RCC 7860 (cell line): ENCODE measurements around the gene TFRC.
"Not testable (repeated sequence)": the region's sequence is repeated elsewhere in the genome, so short reads cannot be mapped to it uniquely, and the experiment has no call there.

ENCODE experiments used
- DNase-seq: peaks from one replicate; pipeline ENCODE4 v3.0.0-alpha.2; 2015; ENCODE audit warnings: low spot score
- FAIRE-seq: peaks from 2 replicates; lab custom pipeline; 2012; peaks lifted over from hg19 to GRCh38; lab: Jason Lieb, UNC

Gene TFRC

DNA sequence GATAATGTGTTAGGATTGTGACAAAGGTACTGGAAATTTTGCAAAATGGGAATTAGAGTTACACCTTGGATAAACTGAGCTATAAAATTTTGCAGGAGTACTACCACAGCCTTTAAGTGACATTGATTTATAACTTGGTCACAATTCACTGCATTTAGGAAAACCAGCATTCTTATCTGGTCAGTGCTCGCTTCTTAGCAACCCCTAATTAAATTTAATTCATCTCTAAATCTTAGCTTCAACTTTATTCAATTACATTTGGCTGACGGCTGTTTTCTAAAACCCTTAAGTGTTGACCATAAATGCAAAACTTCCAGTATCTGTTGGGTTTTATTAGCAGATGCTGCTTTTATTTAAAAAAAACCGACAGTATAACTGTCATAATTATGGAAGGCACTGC, 31.3 kb downstream of the TFRC start:
- DNase-seq (no peak), FAIRE-seq (no peak)

DNA sequence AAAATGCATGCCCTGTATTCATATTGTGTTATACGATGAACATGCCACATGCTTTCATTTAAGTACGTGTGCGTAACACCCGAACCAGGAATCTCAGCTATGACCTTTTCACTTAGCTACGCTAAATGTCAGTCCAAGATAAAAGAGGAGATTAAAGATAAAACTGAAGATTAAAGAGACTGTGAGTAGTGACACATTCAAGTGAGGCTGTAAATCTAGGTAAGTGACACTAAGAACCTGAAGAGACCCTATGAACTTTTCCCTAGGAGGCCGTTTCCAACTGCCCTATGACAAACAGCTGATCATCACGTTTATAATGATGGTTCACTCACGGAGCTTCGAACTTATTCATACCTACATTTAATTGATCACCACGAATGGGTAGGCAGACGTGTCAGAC, 32.2 kb downstream of the TFRC start:
- no peak for FAIRE-seq
- DNase-seq, result no peak

DNA sequence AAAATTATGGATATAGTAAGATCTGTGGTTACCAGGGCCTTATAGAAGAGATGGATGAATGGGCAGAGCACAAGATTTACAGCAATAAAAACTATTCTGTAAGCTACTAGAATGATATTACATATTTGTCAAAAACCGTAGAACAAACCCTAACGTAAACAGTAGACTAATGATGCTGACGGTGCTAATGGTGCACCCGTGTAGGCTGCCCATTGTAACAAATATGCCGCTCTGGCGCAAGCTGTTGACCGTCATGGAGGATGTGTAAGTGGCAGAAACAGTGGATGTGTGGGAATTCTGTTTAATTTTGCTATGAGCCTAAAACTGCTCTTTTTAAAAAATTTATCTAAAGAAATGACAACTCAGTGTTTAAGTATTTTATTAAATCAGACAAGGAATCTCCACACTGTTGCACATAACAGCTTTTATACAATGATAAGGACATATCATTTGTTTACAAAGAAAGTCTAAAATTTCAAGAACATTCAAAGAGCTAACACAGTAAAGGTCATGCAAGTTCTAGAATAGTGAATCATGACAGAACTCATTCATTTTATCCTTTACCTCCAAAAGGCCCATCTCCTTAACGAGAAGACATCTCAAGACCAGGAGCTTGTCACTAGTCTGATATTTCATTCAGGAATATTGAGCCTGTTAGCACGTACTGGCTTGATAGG, 32.8 kb downstream of the TFRC start:
- FAIRE-seq (no peak), DNase-seq (no peak)

DNA sequence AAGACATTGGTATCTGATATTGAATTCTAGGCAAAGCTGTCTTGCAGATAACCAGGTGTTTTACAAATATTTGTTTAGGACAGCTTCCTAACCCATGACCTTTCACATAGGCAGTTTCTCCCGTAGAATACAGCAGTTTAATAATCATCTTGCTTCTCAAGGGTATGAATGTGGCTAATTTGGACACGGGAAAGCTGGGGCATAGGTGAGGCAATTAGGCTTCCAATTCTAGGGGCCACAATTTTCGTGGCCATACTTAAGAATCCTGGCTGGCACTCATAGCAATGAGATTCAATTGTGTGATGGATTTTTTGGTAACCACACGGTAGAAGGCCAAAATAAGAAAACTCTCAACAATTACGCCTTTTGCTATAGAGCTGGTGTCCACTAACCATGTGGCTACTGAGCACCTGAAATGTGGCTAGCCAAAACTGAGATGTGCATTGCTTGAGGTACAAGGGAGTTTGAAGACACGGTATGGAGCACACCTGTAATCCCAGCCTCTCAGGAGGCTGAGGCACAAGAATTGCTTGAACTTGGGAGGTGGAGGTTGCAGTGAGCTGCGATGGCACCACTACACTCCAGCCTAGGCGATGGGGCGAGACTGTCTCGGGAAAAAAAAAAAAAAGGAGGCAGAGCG, 34.4 kb downstream of the TFRC start:
- DNase-seq, result no peak
- no peak for FAIRE-seq

DNA sequence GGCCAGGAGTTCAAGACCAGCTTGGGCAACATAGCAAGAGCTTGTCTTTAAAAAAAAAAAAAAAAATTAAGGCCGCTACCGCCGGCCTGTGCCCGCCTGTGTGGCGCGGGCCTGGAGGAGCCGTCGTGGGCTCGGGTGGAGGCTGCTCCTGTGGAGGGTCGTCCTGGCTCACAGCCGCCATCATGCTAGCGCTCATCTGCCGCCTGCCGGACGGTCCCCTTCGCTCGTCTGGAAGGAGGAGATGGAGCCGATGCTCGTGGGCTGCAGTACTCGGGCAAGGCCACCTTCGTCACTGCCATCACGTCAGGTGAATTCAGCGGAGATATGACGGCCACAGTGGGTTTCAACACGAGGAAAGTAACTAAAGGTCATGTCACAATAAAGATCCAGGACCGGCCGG, 37.4 kb downstream of the TFRC start:
- no peak for DNase-seq

DNA sequence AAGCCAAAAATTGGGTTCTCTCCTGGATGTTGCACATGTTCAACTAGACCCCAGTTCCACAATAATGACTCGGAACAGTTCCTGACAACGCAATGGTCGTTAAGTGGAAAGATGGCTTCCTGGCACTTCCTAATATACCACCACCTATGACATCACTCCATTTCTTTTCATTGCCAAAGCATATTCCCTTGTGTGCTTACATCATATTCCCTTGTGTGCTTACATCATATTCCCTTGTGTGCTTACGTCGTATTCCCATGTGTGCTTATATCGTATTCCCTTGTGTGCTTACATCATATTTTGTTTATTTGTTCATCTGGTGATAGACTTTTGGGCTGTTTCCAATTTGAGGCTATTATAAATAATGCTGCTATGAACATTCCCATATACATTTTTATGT, 39.2 kb downstream of the TFRC start:
- FAIRE-seq, result no peak
- DNase-seq, result no peak

More for the DNA sequence above, 37.4 kb downstream of the TFRC start:
- no peak for FAIRE-seq

GRCh38 chr3:196039359-196039758, 42.5 kb downstream of the TFRC start:
- DNase-seq, result no peak
- FAIRE-seq, result no peak

DNA sequence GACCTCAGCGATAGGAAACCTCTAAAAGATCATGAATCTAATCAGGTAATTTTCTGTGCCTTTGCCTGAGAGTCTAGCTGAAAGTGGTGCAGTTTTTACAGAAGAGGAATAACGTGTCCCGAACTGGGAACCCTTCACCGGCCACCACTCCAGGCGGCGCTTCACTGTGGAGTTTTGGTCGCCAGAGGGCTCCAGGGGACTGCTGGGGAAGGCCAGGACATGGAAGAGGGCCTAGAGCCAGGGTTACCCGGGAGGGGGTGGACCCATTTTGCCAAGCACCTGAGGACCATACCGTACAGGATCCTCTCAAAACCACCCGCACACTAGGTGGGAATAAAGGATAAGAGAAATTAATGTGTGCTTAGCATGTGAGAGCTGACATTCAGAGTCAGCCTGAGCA, 55.8 kb downstream of the TFRC start:
- not testable (repeated sequence) for FAIRE-seq, DNase-seq

DNA sequence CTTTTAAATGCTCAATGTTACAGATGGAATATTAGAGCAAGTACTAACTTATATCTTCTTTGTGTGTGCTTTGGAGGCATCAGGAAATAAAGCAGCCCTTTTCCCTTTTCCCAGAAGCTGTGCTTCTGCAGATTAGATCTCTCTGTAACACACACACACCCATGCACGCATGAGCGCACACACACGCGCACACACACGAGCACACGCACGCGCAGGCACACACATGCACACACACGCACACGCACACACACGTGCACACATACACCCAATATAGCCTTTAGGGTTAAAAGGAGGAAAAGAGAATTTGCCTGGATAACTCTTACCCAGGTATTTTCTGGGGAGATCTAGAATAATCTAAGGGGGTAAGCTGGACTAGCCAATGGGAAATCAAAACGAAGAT, 56.9 kb downstream of the TFRC start:
- FAIRE-seq (no peak), DNase-seq (no peak)

DNA sequence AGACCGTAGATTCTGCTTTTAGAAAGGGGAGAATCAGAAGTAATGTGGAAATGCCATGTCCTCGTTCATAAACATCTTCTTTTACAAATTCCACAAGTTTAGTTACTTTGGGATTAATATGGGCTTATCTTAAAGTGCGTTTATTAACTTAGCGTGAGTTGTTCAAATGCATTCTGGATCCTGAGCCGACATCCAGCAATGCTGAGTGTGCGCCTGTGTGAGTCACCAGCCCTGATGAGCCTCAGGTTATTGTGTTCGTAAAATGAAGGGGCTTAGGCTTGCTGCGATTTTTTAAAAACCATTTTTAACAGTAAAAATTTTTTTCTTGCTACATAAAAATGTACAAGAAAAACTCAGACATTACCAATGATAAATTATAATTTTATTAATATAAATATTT, 57.9 kb downstream of the TFRC start:
- FAIRE-seq, result no peak

GRCh38 chr3:196022499-196022878, 59.4 kb downstream of the TFRC start:
- not testable (repeated sequence) for FAIRE-seq

More for the DNA sequence above, 57.9 kb downstream of the TFRC start:
- DNase-seq, result no peak

DNA sequence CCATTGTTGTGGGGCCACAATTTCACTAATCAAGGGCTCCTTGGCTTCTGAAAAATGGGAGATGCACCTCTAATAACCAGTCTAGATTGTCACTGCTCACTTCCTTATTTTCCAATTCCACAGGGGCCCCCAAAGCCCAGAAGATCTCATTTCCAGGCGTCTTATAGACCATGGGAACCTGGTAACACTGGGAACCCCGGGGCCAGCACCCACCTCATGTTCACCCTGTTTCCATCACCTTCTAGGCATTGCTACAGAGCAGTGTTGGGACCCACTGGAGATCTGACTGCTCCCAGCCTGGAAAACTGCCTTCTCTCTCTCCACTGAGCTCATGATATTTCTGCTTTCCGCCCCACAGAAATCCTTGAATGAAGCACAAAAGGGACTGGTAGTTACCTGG, 61.5 kb downstream of the TFRC start:
- DNase-seq (no peak), FAIRE-seq (no peak)

More at GRCh38 chr3:196022499-196022878, 59.4 kb downstream of the TFRC start:
- DNase-seq, result not testable (repeated sequence)

DNA sequence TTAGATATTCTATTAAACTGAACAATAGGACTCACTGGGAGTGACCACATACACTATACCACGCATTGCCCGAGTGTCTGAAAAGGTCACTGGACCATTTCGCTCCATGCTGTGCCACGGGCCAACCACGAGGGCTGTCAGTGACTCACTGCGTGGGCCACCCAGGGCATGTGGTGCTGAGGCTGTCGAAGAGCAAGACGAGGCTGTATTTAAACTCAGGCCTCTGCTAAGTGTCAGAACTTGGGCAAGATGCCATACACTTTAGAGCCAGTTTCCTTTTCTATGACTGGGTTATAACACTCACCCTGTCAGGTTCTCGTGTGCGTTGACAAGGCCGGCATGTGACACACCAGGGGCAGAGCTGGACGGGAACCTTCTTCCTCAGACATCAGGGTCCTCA, 62.3 kb downstream of the TFRC start:
- DNase-seq (peak; percentile 14), FAIRE-seq (peak; percentile 55)

DNA sequence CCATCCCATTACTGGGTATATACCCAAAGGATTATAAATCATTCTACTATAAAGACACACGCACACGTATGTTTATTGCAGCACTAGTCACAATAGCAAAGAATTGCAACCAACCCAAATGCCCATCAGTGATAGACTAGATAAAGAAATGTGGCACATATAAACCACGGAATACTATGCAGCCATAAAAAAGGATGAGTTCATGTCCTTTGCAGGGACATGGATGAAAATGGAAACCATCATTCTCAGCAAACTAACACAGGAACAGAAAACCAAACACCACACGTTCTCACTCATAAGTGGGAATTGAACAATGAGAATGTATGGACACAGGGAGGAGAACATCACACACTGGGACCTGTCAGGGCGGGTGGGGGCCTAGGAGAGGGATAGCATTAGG, 63.7 kb downstream of the TFRC start:
- not testable (repeated sequence) for FAIRE-seq, DNase-seq

- peak; percentile 21 for DNase-seq
- peak; percentile 10 for FAIRE-seq
Measured at GRCh38 chr3:196016485-196016884, 65.4 kb downstream of the TFRC start.

GRCh38 chr3:196016059-196016458, 65.8 kb downstream of the TFRC start:
- DNase-seq, result no peak
- FAIRE-seq, result no peak

GRCh38 chr3:196013587-196014487, 68.1 kb downstream of the TFRC start:
- FAIRE-seq, result no peak
- DNase-seq, result no peak

GRCh38 chr3:196012941-196013476, 68.9 kb downstream of the TFRC start:
- DNase-seq, result no peak
- no peak for FAIRE-seq

DNA sequence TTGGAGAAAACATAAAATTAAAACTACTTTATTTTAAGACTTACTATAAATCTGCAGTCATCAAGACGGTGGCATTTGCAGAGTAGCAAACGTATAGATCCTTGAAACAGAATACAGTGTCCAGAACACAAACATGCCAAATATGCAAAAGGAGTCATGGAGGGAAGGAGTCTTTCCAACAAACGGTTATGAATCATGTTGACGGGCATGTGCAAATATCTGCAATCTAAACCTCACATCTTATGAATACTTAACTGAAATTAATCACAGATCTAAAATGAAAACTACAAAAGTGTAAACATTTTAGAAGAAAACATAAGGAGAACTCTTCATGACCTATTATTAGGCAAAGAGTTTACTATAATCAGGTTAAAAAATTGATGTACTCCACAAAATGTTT, 69.4 kb downstream of the TFRC start:
- DNase-seq (no peak), FAIRE-seq (no peak)

DNA sequence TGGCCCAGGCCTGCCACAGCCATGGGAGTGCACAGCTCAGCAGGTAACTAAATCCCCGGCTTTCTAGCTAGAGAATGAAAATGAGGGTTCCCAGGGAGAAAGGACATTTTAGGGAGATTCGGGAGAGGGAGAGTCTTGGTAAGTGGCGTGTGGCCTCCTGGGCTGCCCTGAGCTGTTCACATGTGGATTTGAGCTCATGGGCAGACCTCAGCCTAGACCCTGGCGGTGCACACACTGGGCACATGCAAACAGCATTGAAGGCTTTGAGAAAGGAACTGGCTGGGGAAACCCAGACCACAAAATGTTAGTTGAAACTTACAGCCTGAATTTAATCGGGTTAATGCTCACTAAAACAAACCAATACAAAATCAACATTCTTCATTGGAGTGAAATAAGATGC, 72.4 kb downstream of the TFRC start:
- no peak for FAIRE-seq

GRCh38 chr3:196008929-196009328, 73.0 kb downstream of the TFRC start:
- DNase-seq (no peak), FAIRE-seq (no peak)

More for the DNA sequence above, 72.4 kb downstream of the TFRC start:
- no peak for DNase-seq
